PC-9 (cell line): ENCODE results near the gene ARSD. TPM values are rescaled to one million over a fixed set of nuclear protein-coding genes. Genes with fewer than 3 reads are reported as not detected.

Source experiments
- BruUV-seq: library from RNA; stranded (reverse); fragments of 400-500 nt; replicated peaks from 2 replicates; lab custom pipeline; 2021; lab: Mats Ljungman, UMichigan
- CTCF ChIA-PET: fragments of 300-600 bp; sonication (Branson Sonifier 250); formaldehyde crosslinking; loops from one replicate; lab custom pipeline; 2022; ENCODE audit warnings: antibody characterized with exemption; lab: Charles Lee
- POLR2A ChIA-PET: fragments of 300-600 bp; sonication (Branson Sonifier 250); formaldehyde crosslinking; loops from one replicate; lab custom pipeline; 2022; ENCODE audit warnings: antibody characterized with exemption; ENCODE audit not compliant: unreplicated experiment; lab: Charles Lee
- DNase-seq, 2 experiments: peaks; one replicate each; pipeline versions ENCODE4 v3.0.0 to v3.0.0-alpha.2; 2015 to 2022; ENCODE audit warnings: mixed read lengths in 1 of 2
- H2AFZ ChIP-seq: fragments of 200-600 bp; sonication (generic); 2 replicates; pipeline ENCODE4 v1.8.1; 2017; ENCODE audit warnings: antibody characterized with exemption
- H3F3A ChIP-seq: fragments of 200-600 bp; sonication (generic); 2 replicates; pipeline ENCODE4 v1.8.1; 2017; ENCODE audit warnings: antibody characterized with exemption, mild to moderate bottlenecking, low read depth; ENCODE audit not compliant: insufficient read depth
- H3K27ac ChIP-seq: fragments of 200-600 bp; sonication (generic); 2 replicates; pipeline ENCODE4 v1.6.1; 2016; ENCODE audit warnings: mixed run types
- H3K27me3 ChIP-seq: fragments of 200-600 bp; sonication (generic); 2 replicates; pipeline ENCODE4 v1.6.1; 2016; ENCODE audit warnings: low read depth, mixed run types; ENCODE audit not compliant: insufficient read depth
- H3K36me3 ChIP-seq: fragments of 200-600 bp; sonication (generic); 2 replicates; pipeline ENCODE4 v1.6.1; 2016; ENCODE audit warnings: low read depth, mixed run types
- H3K4me1 ChIP-seq: fragments of 200-600 bp; sonication (generic); replicated peaks from 2 replicates; pipeline ENCODE4 v1.6.1; 2016; ENCODE audit warnings: mixed run types; ENCODE audit not compliant: insufficient read depth
- H3K4me2 ChIP-seq: fragments of 200-600 bp; sonication (generic); 2 replicates; pipeline ENCODE4 v1.6.1; 2017; ENCODE audit warnings: mixed run types
- H3K4me3 ChIP-seq: fragments of 200-600 bp; sonication (generic); 2 replicates; pipeline ENCODE4 v1.6.1; 2016; ENCODE audit warnings: mixed run types
- H3K79me2 ChIP-seq: fragments of 200-600 bp; sonication (generic); 2 replicates; pipeline ENCODE4 v1.6.1; 2017; ENCODE audit warnings: low read depth, mixed run types
- H3K9me2 ChIP-seq: fragments of 200-600 bp; sonication (generic); 2 replicates; pipeline ENCODE4 v1.8.1; 2017; ENCODE audit warnings: mild to moderate bottlenecking; ENCODE audit not compliant: insufficient read depth
- H3K9me3 ChIP-seq: fragments of 200-600 bp; sonication (generic); 2 replicates; pipeline ENCODE4 v1.8.1; 2016; ENCODE audit warnings: low read depth; ENCODE audit not compliant: insufficient read depth
- H4K20me1 ChIP-seq: fragments of 200-600 bp; sonication (generic); 2 replicates; pipeline ENCODE4 v1.8.1; 2017; ENCODE audit not compliant: insufficient read depth
- EZH2 ChIP-seq: fragments of 200-600 bp; sonication (generic); IDR thresholded peaks from 2 replicates; pipeline ENCODE4 v1.8.0; 2017; ENCODE audit warnings: antibody characterized with exemption, low read depth
- intact Hi-C: fragments of 100-400 bp; cut with micrococcal nuclease; formaldehyde crosslinking; loops from one replicate; pipeline ENCODE4 v1.10.0; 2022; ENCODE audit not compliant: unreplicated experiment
- total RNA-seq: library from RNA; stranded (reverse); gene quantifications from 2 replicates; pipeline ENCODE4 v1.2.3, GENCODE V29; 2021
- TF ChIP-seq, protein P1 (sequence below): fragments of 200-600 bp; sonication (generic); conservative IDR thresholded peaks from 2 replicates; pipeline ENCODE4 v1.6.1; 2017; ENCODE audit warnings: mixed run types, antibody characterized with exemption, mild to moderate bottlenecking, moderate library complexity

The ARSD gene
- total RNA-seq, 1 experiment from 2014 or later: 15.5 TPM

DNA sequence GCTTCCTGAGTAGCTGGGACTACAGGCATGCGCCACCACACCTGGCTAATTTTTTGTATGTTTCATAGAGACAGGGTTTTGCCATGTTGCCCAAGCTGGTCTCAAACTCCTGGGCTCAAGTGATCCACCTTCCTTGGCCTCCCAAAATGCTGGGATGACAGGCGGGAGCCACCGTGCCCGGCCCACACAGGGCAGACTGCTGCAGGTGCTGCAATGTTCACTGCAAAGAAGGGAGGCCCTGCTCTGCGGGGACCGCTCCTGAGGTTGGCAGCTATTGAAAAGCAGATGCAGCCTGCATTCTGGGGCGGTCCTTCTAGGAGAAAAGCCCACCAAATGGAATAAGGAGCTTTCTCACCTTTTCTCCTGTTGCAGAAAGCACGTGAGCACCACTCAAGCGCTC lies 5.0 kb downstream of the ARSD start:
- H3K79me2 ChIP-seq: no peaks in the 10 kb centered on the region
- H2AFZ ChIP-seq: no peak overlapping the region
- H3F3A ChIP-seq: no peaks in the 10 kb centered on the region
- no peak overlapping the region for H3K4me2 ChIP-seq
- no peak for TF ChIP-seq EZH2
- TF ChIP-seq, protein P1, sequence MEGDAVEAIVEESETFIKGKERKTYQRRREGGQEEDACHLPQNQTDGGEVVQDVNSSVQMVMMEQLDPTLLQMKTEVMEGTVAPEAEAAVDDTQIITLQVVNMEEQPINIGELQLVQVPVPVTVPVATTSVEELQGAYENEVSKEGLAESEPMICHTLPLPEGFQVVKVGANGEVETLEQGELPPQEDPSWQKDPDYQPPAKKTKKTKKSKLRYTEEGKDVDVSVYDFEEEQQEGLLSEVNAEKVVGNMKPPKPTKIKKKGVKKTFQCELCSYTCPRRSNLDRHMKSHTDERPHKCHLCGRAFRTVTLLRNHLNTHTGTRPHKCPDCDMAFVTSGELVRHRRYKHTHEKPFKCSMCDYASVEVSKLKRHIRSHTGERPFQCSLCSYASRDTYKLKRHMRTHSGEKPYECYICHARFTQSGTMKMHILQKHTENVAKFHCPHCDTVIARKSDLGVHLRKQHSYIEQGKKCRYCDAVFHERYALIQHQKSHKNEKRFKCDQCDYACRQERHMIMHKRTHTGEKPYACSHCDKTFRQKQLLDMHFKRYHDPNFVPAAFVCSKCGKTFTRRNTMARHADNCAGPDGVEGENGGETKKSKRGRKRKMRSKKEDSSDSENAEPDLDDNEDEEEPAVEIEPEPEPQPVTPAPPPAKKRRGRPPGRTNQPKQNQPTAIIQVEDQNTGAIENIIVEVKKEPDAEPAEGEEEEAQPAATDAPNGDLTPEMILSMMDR: no peak
- no peaks in the 10 kb centered on the region for H3K36me3 ChIP-seq
- ChIA-PET CTCF (no interaction called here), POLR2A (no interaction called here)
- no peaks in the 10 kb centered on the region for H4K20me1 ChIP-seq
- no TSS peak for BruUV-seq
- no peaks in the 10 kb centered on the region for H3K9me2 ChIP-seq
- H3K4me3 ChIP-seq: no peak overlapping the region
- H3K9me3 ChIP-seq: no peaks in the 10 kb centered on the region
- DNase-seq: no peak
- no peak overlapping the region for H3K27ac ChIP-seq
- H3K27me3 ChIP-seq: no peaks in the 10 kb centered on the region
- intact Hi-C loops: no loop called here
- H3K4me1 ChIP-seq: no peaks in the 10 kb centered on the region

DNA sequence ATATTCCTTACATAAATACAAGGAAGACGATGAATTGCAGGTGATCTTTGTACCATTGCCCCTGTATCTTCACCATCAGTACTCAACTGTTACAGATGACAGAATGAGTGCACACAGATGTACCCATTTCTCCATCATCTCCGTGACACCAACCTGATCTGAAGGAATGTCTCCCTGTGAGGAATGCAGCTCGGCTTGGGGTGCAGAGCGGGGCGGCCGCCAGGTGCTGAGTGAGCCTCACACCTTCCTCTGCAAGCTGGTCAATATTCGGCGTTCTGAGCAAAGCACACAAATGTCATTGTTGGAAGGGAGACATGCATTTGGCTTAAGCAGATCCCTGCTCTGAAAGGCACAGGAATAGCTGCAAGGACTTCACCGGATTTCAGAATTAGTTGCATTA lies 7.4 kb downstream of the ARSD start:
- Histone ChIP-seq H3K9me2 (no peaks in the 10 kb centered on the region), H3K9me3 (no peaks in the 10 kb centered on the region), H2AFZ (no peak overlapping the region), H4K20me1 (no peaks in the 10 kb centered on the region), H3K27me3 (no peaks in the 10 kb centered on the region), H3K4me2 (no peak overlapping the region), H3K36me3 (no peaks in the 10 kb centered on the region), H3F3A (no peaks in the 10 kb centered on the region), H3K27ac (no peak overlapping the region), H3K79me2 (no peaks in the 10 kb centered on the region), H3K4me3 (no peak overlapping the region), H3K4me1 (no peaks in the 10 kb centered on the region)
- BruUV-seq: no TSS peak
- ChIA-PET CTCF (no interaction called here), POLR2A (no interaction called here)
- TF ChIP-seq EZH2: no peak
- TF ChIP-seq, protein P1: no peak
- intact Hi-C loops: no loop called here
- DNase-seq: no peak

DNA sequence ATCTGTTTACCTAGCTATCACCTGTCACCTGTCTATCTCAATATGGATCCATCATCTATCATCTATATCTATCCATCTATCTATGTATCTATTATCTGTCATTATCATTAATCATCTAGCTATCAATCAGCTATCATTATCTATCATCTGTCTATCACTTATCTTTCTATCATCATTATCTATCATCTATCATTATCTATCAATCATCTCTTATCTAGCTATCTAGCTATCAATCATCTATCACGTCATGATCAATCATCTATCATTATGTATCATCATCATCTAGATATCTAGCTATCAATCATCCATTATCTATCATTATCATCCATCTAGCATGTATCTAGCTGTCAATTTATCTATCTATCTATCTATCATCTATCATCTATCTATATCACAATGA lies 7.9 kb downstream of the ARSD start:
- no peak for DNase-seq
- Histone ChIP-seq H3K9me2 (no peaks in the 10 kb centered on the region), H3K27ac (no peak overlapping the region), H3K36me3 (no peaks in the 10 kb centered on the region), H3F3A (no peaks in the 10 kb centered on the region), H3K27me3 (no peaks in the 10 kb centered on the region), H3K4me1 (no peaks in the 10 kb centered on the region), H3K79me2 (no peaks in the 10 kb centered on the region), H2AFZ (no peak overlapping the region), H3K4me3 (no peak overlapping the region), H4K20me1 (no peaks in the 10 kb centered on the region), H3K9me3 (no peaks in the 10 kb centered on the region), H3K4me2 (no peak overlapping the region)
- TF ChIP-seq, protein P1: no peak
- TF ChIP-seq EZH2: no peak
- POLR2A ChIA-PET: no interaction called here
- no TSS peak for BruUV-seq
- CTCF ChIA-PET: no interaction called here
- intact Hi-C loops: no loop called here
